ENCODE measurements around the gene NUMA1.

- no peak for TF ChIP-seq CTCF (IDR thresholded peaks at IDR 0.05)
- TF ChIP-seq POLR2AphosphoS5 (IDR thresholded peaks at IDR 0.05; ENCODE audit: low read depth, low read length): no peak
- no peak for TF ChIP-seq REST (IDR thresholded peaks at IDR 0.05; ENCODE audit: insufficient read depth in 1 of 2, low read depth in 2 of 2, low read length in 1 of 2)
- no peak for TF ChIP-seq SIN3A (IDR thresholded peaks at IDR 0.05; ENCODE audit: borderline replicate concordance, insufficient read depth, low read depth, low read length)
Observed at GRCh38 chr11:72129381-72129780, 49.0 kb upstream of the NUMA1 start.
